Cardiac fibroblast (primary cell): ENCODE data around the gene DEPDC1.

Experiments
- DNase-seq, 2 donors: peaks; one replicate each; pipeline versions ENCODE4 v3.0.0 to v3.0.0-alpha.2; 2010; ENCODE audit warnings: low read depth in 2 of 2
- H3K4me3 ChIP-seq, 2 donors: replicated peaks in 1 of 2; 1 replicate in 1 of 2; 2 replicates in 1 of 2; pipeline ENCODE4 v1.5.1; 2011; ENCODE audit warnings: low read depth in 2 of 2, low read length in 2 of 2, mild to moderate bottlenecking in 2 of 2, moderate library complexity in 1 of 2
- TF ChIP-seq, protein P1 (sequence below): IDR thresholded peaks from one replicate; pipeline ENCODE4 v1.5.1; 2011; ENCODE audit warnings: low read depth, mild to moderate bottlenecking, low read length, inconsistent platforms

DEPDC1 gene

DNA sequence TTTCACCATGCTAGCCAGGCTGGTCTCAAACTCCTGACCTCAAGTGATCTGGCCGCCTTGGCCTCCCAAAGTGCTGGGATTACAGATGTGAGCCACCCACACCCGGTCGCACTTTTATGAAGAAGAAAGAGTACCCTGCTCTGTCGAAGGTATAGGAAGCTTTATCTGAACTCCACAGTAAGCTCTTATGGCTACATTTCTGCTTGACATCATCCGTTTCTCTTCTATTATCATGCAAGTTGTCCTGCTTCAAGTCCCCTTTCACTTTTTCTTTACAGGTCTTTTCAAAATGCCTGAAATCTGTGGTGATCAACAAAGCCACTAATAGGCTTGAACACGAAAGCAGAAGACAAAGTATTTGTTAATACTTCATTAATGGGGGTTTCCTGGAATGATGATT lies 51.2 kb downstream of the DEPDC1 start:
- H3K4me3 ChIP-seq, result no peak overlapping the region
- TF ChIP-seq, protein P1, sequence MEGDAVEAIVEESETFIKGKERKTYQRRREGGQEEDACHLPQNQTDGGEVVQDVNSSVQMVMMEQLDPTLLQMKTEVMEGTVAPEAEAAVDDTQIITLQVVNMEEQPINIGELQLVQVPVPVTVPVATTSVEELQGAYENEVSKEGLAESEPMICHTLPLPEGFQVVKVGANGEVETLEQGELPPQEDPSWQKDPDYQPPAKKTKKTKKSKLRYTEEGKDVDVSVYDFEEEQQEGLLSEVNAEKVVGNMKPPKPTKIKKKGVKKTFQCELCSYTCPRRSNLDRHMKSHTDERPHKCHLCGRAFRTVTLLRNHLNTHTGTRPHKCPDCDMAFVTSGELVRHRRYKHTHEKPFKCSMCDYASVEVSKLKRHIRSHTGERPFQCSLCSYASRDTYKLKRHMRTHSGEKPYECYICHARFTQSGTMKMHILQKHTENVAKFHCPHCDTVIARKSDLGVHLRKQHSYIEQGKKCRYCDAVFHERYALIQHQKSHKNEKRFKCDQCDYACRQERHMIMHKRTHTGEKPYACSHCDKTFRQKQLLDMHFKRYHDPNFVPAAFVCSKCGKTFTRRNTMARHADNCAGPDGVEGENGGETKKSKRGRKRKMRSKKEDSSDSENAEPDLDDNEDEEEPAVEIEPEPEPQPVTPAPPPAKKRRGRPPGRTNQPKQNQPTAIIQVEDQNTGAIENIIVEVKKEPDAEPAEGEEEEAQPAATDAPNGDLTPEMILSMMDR, result no peak
- no peak for DNase-seq

DNA sequence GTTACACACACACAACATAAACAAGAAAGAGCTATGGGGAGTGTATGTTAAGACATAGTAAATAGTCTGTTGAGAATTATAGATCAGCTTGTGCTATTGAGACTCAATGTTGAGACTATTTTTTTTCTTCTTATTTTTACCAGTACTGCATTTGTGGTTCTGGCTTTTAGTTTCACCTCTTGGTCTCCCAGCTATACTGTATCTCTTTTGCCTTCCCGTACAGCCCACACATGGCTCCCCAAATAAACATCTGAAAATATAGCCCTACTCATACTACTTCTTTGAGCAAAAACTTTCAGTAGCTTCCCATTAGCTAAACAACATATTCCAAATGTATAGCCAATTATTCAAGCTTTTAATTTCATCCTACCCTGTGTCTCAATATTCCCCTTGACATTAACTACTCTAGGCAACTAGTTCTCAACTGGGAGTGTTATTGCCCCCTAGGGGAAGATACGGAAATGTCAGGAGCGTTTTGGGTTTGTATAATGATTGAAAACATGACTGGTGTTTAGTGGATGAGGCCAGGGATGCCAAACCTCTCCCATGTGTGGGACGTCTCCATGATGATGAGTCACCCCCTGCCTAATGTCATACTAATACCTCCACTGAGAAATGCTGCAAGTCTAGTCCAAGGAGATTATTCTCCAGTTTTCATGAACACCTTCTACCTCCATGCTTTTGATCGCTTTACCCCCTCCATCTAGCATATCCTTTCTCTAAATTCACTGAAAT lies 53.9 kb downstream of the DEPDC1 start:
- TF ChIP-seq, protein P1, result peak; percentile 64
- H3K4me3 ChIP-seq, result no peak overlapping the region
- peak; percentile 59 to 80 for DNase-seq

DNA sequence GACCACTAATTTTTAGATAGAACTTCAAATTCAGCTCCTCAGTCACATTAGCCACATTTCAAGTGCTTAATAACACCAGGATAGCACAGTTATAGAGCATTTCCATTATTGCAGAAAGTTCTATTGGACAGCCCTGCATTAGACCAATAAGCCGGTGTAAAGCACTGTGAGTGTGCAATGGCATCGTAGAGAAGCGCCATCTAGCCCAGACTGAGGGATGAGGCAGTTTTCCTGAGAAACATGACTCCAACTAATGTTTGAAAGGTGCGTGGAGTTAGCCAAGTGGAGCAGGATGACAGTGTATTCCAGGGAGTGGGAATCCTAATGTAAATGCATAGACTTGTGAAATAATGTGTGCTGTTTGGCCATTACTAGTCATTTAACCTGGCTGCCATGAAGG lies 54.9 kb downstream of the DEPDC1 start:
- H3K4me3 ChIP-seq, result no peak overlapping the region
- TF ChIP-seq, protein P1, result no peak
- DNase-seq, result no peak

DNA sequence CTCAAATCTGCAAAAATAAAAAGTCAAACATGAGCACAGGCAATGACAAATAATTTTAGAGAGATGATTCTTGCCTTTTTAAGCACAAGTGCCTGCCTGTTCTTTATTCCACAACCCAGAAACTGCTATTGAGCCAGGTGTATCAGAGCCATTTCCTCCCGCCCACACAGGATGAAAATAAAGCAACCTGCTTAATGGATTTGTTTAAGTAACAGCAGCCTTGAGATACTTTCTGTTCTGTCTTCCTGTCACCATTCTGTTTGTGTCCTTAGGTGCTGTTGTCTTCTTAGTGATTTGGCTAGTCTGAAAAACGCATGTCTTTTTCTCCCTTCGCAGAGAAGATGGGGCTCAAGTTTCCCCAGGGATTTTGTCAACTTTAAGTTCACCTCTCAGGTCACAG lies 58.6 kb downstream of the DEPDC1 start:
- TF ChIP-seq, protein P1, result no peak
- H3K4me3 ChIP-seq, result no peak overlapping the region
- no peak for DNase-seq

GRCh38 chr1:68433395-68433794 lies 63.5 kb downstream of the DEPDC1 start:
- TF ChIP-seq, protein P1, result no peak
- H3K4me3 ChIP-seq, result no peak overlapping the region
- no peak for DNase-seq

DNA sequence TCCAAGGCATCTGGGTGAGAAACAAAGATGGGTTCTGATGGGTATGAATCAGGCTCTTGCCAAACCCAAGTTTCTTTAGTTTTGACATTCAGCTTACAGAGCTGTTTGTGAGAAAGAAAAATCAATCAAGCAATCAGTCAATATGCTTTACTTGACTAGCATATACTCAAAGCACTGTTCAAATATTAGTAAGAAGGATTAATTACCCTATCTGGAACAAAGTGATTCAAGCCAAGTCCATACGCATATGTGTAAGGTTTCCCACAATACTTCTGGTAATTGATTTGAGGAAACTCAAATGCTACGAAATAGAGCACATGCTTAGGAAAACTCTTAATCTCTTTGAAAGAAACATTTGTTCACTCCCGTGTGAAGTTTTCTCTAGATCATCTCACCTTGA lies 65.8 kb downstream of the DEPDC1 start:
- no peak overlapping the region for H3K4me3 ChIP-seq
- no peak for DNase-seq
- TF ChIP-seq, protein P1, result no peak
